ENCODE data around the gene CES5A. TPM values are rescaled to one million over a fixed set of nuclear protein-coding genes. Genes with fewer than 3 reads are reported as not detected.
"Not testable (repeated sequence)": the region's sequence is repeated elsewhere in the genome, so short reads cannot be mapped to it uniquely, and the experiment has no call there.

CES5A gene
- total RNA-seq, 1 donor: not detected

DNA sequence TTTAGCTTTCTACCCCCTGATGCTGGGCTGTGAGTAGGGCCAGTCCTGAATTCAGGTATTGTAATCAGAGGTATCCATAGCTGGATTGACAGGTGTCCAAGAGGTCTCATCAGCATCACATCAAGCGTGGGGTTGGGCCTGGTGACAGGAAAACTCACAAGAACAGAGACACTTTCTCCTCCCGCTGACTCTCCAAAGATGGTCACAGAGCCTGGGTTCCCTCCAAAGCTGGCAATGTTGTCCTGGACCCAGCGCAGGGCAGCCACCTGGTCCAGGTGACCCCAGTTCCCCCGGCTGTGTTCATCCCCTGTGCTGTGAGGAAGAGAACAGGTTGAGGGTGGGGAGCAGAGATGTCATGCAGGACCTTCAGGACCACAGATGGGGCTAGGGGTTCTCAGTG, 54.0 kb downstream of the CES5A start:
- no peak for DNase-seq (ENCODE audit: low read depth)
- TF ChIP-seq, protein P1, sequence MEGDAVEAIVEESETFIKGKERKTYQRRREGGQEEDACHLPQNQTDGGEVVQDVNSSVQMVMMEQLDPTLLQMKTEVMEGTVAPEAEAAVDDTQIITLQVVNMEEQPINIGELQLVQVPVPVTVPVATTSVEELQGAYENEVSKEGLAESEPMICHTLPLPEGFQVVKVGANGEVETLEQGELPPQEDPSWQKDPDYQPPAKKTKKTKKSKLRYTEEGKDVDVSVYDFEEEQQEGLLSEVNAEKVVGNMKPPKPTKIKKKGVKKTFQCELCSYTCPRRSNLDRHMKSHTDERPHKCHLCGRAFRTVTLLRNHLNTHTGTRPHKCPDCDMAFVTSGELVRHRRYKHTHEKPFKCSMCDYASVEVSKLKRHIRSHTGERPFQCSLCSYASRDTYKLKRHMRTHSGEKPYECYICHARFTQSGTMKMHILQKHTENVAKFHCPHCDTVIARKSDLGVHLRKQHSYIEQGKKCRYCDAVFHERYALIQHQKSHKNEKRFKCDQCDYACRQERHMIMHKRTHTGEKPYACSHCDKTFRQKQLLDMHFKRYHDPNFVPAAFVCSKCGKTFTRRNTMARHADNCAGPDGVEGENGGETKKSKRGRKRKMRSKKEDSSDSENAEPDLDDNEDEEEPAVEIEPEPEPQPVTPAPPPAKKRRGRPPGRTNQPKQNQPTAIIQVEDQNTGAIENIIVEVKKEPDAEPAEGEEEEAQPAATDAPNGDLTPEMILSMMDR (IDR thresholded peaks at IDR 0.05; ENCODE audit: insufficient read depth, low read depth, low read length): no peak

DNA sequence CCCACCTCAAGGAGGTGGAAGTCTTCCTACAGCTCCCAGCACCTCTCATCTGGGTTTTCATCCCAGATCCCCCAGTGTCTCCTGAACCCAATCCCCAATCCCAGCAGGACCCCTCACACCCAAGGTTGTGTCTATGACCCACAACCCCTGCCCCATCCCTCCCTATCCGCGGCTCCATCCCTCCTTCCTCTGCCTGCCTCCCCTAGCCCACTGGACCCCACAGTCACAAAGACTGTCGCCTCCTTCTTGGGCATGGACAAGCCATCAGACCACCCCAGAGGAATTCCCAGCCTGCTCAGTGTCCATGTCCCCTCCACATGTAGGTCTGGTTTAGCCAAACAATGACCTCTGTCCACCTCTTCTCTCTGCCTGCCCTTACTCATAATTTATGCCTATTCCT, 54.6 kb downstream of the CES5A start:
- no peak for DNase-seq (ENCODE audit: low read depth)
- H3K4me3 ChIP-seq (ENCODE audit: low read depth, low read length): no peak overlapping the region
- TF ChIP-seq, protein P1 (IDR thresholded peaks at IDR 0.05; ENCODE audit: insufficient read depth, low read depth, low read length): no peak

More for the DNA sequence above, 54.0 kb downstream of the CES5A start:
- no peak overlapping the region for H3K4me3 ChIP-seq (ENCODE audit: low read depth, low read length)

DNA sequence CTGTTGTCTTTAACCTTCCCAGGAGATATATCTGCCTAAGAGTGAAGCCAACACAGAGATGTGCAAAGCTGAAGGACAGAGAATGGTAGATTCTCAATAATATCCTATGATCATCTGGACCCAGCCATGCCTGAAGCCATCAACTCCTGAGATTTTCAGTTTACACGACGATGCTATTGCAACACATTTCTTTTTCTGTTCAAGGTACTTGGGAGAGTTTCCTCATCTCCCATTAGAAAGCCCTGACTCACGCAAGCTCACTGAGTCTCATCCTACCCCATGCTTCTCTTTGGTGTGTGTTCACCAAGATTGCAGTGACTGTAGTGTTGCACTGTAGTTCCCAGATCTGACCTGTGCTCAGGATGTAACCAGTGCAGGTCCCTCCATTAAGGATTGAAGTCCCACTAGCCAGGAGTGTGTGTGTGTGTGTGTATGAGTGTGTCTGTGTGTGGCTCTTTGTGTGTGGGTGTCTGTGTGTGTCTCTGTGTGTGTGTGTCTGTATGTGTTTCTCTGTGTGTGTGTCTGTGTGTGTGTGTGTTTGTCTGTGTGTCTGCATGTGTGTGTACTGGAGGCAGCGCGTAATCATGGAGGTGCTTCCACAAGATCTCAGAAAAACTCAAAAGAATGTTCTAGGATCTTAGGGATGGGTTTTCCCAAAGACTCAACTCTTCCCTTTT, 57.8 kb downstream of the CES5A start:
- no peak overlapping the region for H3K4me3 ChIP-seq (ENCODE audit: low read depth, low read length)
- no peak for DNase-seq (ENCODE audit: low read depth)
- TF ChIP-seq, protein P1 (IDR thresholded peaks at IDR 0.05; ENCODE audit: insufficient read depth, low read depth, low read length): no peak

DNA sequence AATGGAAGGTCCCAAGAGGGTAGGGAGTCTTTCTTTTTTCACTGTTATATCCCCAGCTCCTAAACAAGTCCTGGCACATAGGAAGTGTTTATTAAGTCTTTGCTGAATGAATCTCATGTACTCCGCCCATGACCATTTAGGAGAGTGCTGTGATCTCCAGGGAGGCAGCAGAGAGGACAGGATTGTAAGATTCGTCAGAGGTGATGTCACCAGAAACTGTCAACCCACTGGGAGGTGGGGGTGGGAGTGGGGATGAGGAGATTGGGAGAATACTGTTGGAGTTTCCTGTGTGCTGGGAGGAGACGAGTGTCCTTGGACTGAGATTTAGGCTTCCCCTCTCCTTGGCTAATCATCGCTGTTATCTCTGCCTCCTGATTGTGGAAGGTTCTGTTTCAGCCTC, 59.0 kb downstream of the CES5A start:
- not testable (repeated sequence) for DNase-seq (ENCODE audit: low read depth)

DNA sequence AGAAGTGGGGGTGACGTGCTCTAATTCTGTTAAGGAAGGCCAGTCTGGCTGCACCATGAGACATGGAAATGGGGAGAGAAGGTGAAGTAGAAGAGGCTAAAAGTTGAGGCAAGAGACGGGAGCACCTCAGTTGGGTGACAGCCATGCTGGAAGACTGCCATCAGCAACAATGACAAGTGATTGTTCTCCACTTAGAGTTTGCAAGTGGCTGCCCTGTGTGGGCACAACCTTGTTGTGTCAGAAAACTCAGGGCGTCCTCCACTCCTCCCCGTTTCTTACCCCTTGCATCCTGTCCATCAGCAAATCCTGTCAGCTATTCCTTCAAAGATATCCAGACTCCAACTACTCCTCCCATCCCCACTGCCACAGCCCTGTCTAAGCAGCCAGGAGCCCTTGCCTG, 59.9 kb downstream of the CES5A start:
- DNase-seq (ENCODE audit: low read depth): no peak
- H3K4me3 ChIP-seq (ENCODE audit: low read depth, low read length): no peak overlapping the region
- TF ChIP-seq, protein P1 (IDR thresholded peaks at IDR 0.05; ENCODE audit: insufficient read depth, low read depth, low read length): no peak

More for the DNA sequence above, 59.0 kb downstream of the CES5A start:
- H3K4me3 ChIP-seq (ENCODE audit: low read depth, low read length): not testable (repeated sequence)

DNA sequence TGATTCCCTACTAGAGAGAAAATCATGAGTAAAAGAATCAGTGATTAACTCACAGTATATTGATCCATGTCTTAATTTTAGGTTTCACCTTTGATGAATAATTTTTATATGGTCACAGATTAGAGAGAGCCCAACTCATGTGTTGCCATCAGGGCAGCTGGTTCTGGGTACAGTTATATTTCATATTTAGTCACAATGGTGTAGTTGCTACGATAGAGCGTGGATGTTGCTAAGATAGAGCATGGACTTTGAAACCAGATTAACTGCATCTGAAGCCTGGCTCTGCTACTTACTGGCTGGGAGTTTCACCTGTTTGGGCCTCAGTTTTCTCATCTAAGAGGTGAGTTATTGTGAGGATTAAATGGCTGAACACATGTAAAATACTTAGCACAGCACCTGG, 61.0 kb downstream of the CES5A start:
- DNase-seq (ENCODE audit: low read depth); H3K4me3 ChIP-seq (ENCODE audit: low read depth, low read length): not testable (repeated sequence)

DNA sequence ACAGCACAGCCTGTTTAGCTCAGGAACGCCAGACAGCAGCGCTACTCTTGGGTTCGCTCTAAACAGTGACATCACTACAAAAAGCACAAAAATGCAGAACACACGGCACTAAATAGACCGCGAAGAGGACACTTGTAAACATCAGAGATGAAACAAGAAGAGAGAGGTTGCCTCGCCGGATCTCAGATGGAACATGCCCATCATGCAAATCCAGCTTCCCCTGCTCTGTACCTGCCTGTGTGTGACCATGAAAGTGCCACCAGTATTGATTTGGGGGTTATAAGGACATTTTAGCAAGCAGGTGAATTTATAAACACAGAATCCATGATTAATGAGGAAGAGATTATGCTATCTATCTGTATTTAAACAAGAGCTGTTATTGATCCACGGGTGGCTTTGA, 61.4 kb downstream of the CES5A start:
- not testable (repeated sequence) for DNase-seq (ENCODE audit: low read depth); H3K4me3 ChIP-seq (ENCODE audit: low read depth, low read length)

DNA sequence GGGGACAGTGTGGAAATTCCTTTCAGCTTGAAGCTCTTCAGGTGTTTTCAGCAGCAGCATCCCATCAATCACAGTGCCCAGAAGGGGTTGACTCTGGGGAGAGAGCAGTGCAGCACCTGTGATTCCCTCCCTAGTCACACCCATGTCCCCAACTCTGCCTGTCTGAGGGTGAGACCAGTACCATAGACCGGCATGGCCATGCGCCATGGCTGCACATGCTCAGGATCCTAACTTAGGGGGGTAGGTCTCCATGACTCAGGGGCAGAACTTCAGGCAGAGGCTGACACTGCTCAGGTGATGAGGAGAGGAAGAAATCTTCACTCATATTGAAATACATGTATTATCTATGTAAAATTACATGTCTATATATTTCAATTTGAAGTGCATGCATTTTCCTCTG, 62.2 kb downstream of the CES5A start:
- TF ChIP-seq, protein P1 (IDR thresholded peaks at IDR 0.05; ENCODE audit: insufficient read depth, low read depth, low read length): no peak
- no peak for DNase-seq (ENCODE audit: low read depth)
- no peak overlapping the region for H3K4me3 ChIP-seq (ENCODE audit: low read depth, low read length)
